Pulmonary artery endothelial cell (primary cell): ENCODE measurements around the gene ARNT2. TPM values are rescaled to one million over a fixed set of nuclear protein-coding genes. Genes with fewer than 3 reads are reported as not detected.
"Not testable (repeated sequence)": the region's sequence is repeated elsewhere in the genome, so short reads cannot be mapped to it uniquely, and the experiment has no call there.

ENCODE experiments used
- DNase-seq: peaks from one replicate; pipeline ENCODE4 v3.0.0-alpha.2; 2011; ENCODE audit warnings: low read depth, low spot score
- total RNA-seq: library from RNA; depleted of rRNA; stranded (reverse); fragments of >200 nt; gene quantifications from 2 replicates; pipeline ENCODE4 v1.2.3, GENCODE V29; 2014

Gene ARNT2
- total RNA-seq, 1 donor from 2014 or later: 0.13 TPM

DNA sequence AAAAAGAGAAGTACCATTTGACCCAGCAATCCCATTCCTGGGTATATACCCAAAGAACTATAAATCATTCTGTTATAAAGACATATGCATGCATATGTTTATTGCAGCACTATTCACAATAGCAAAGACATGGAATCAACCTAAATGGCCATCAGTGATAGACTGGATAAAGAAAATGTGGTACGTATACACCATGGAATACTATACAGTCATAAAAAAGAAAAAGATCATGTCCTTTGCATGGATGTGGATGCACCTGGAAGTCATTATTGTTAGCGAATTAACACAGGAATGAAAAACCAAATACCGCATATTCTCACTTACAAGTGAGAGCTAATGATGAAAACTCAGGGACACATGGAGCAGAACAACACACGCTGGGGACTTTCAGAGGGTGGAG is 106.8 kb downstream of the ARNT2 start:
- DNase-seq: not testable (repeated sequence)

GRCh38 chr15:80512726-80513660 is 108.8 kb downstream of the ARNT2 start:
- DNase-seq: no peak

- no peak for DNase-seq
These were observed 110.0 kb downstream of the ARNT2 start for GRCh38 chr15:80514071-80514780.

DNA sequence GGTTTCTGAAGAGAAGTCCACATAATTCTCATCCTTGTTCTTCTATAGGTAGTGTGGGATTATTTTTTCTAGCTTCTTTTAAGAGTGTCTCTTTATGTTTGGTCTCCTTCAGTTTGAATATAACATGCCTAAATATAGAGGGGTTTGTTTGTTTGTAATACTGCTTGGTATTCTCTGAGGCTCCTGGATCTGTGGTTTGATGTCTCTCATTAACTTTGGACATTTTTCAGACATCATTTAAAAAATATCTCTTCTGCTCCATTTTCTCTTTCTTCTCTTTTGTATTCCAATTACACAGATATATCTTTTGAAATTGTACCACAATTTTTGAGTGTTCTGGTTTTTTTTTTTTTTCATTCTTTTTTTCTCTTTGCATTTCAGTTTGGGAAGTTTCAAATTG is 113.1 kb downstream of the ARNT2 start:
- DNase-seq: no peak

GRCh38 chr15:80518522-80518921 is 114.3 kb downstream of the ARNT2 start:
- no peak for DNase-seq

- DNase-seq: no peak
These were observed 119.6 kb downstream of the ARNT2 start for GRCh38 chr15:80523746-80524145.

- DNase-seq: no peak
These were observed 121.7 kb downstream of the ARNT2 start for GRCh38 chr15:80525853-80526252.

- no peak for DNase-seq
These were observed 122.6 kb downstream of the ARNT2 start for GRCh38 chr15:80526556-80527340.

- DNase-seq: no peak
These were observed 123.2 kb downstream of the ARNT2 start for GRCh38 chr15:80527406-80527805.

GRCh38 chr15:80527961-80528360 is 123.8 kb downstream of the ARNT2 start:
- no peak for DNase-seq

DNA sequence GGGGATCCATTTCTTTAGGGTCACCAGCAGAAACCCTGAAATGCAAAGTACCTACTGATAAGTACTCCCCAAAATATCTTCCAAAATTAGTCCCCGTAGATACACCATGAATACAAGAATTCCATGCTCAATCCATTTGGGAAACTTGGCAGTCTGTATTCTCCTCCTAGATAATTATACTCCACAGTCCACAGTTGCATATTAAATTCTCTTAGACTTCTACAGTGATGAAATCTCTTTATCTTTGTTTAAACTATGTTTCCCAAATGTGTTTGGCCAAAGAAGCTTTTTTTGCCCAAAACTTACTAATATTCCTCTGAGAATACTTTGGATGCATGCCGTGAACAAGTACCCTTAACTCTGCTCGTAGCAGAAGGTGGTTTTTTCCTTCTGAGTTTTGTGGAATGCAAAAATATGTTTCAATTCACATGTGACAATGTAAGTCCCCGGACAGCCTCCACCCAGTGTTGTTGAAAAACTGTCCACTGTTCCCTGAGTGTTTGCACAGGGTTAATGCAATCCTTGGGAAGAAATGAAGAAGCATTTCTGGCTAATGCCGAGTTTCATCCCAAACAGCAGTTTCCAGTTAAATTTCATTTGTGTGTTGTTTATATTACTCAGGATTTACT is 126.7 kb downstream of the ARNT2 start:
- DNase-seq: no peak

GRCh38 chr15:80531388-80531787 is 127.2 kb downstream of the ARNT2 start:
- no peak for DNase-seq

- no peak for DNase-seq
These were observed 127.6 kb downstream of the ARNT2 start for GRCh38 chr15:80531796-80532195.

DNA sequence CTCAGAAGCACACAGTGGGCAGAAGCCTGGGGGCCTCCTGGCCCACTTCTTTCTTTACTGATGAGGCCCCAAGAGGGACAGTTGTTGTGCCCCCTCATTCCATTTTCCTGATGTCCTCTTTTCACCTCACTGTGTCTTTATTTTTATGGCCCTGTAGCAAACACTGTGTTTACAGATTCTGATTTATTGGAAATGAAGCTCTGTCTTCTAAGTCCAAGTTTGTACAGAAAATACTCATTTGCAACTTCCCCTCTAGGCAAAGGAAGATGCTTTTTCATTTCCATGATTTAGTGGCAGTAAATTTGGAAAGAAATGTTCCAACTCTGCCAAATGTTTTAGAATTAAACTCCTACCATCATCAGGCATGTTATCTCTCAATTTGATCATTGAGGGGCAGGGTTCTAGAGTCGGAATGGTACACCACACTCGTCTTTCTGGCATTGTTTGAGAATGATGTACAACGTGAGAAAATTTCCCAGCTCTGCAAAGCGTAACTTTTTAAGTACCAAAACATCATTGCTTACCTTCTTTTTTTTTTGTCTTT is 129.7 kb downstream of the ARNT2 start:
- DNase-seq: no peak

- DNase-seq: no peak
These were observed 132.0 kb downstream of the ARNT2 start for GRCh38 chr15:80536231-80536630.

- no peak for DNase-seq
These were observed 132.5 kb downstream of the ARNT2 start for GRCh38 chr15:80536716-80537115.

- DNase-seq: no peak
These were observed 140.9 kb downstream of the ARNT2 start for GRCh38 chr15:80545078-80545477.

GRCh38 chr15:80547264-80547663 is 143.1 kb downstream of the ARNT2 start:
- DNase-seq: no peak

DNA sequence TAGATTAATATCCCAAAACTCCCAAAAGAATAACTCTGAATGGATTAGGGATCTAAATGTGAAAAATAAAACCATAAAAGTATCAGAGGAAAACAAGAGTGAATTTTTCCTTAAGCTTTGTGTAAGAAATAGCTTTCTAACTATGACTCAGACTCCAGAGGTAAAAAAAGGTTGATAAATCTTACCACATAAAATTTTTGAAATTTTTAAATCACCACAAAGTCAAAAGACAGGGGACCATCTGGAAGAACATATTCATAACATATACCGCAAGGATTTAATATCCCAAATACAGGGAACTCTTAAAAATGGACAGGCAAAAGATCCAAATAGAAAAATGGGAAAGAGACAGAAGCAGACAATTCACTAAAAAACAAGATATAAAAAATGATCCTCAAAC is 145.0 kb downstream of the ARNT2 start:
- no peak for DNase-seq

DNA sequence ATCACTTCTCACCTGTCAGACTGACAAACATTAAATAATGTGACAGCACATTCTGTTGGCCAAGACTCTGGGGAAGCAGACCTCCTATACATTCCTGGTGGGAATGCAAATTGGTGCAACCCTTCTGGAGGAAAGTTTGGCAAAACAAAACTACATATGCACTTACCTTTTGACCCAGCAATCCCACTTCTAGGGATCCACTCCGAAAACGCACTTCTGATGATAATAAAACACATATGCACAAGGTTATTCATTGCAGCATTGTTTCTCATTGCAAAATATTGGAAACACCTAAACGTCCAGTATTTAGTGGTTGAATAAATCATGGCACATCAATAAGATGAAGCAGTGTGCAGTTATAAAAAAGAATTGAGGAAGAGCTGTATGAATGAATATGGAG is 145.5 kb downstream of the ARNT2 start:
- DNase-seq: no peak
